ENCODE measurements around the gene RBM20. TPM values are rescaled to one million over a fixed set of nuclear protein-coding genes. Genes with fewer than 3 reads are reported as not detected.

Gene RBM20
- total and polyA plus RNA-seq, 2 experiments from 2014 or later: not detected

DNA sequence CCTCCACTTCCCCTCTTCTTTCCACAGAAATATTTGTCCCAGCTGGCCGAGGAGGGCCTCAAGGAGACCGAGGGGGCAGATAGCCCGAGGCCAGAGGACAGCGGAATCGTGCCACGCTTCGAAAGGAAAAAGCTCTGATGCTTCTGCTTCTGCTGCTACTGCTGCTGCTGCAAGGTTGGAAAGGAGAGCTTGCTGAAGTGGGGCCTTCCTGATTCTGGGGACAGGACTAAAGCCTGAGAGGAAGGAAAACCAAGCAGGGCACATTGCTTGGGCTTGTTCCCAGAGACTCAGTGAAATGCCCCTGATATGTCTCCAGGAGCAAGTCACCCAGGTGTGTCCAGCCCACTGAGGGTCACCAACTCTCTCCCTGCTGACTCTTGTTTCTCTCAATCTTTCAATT lies 191.7 kb downstream of the RBM20 start:
- no peaks in the 10 kb centered on the region for H3K4me1 ChIP-seq (ENCODE audit: insufficient read depth)
- no peak overlapping the region for H2AFZ ChIP-seq
- H4K20me1 ChIP-seq (ENCODE audit: insufficient read depth): no peaks in the 10 kb centered on the region
- H3K9me3 ChIP-seq (ENCODE audit: low read depth): no peaks in the 10 kb centered on the region
- 75 to 77% methylated on average over 7 of the region's 7 CpGs for WGBS, 2 experiments (ENCODE audit: low coverage in 1 of 2, low lambda C conversion rate in 2 of 2, missing lambda C conversion rate in 2 of 2)
- no peaks in the 10 kb centered on the region for H3K9me2 ChIP-seq (ENCODE audit: insufficient read depth)
- no peak for DNase-seq
- H3K9ac ChIP-seq: no peak overlapping the region
- in situ Hi-C loops (cut with MboI): no loop called here
- no peak overlapping the region for H3K4me3 ChIP-seq
- no peak overlapping the region for H3K27ac ChIP-seq
- no peaks in the 10 kb centered on the region for H3K36me3 ChIP-seq (ENCODE audit: low read depth)
- H3F3A ChIP-seq (ENCODE audit: insufficient read depth): no peaks in the 10 kb centered on the region
- H3K79me2 ChIP-seq (ENCODE audit: insufficient read depth): no peaks in the 10 kb centered on the region
- no peaks in the 10 kb centered on the region for H3K27me3 ChIP-seq (replicated peaks; ENCODE audit: insufficient read depth)
- TF ChIP-seq EZH2phosphoT487 (IDR thresholded peaks at IDR 0.05; ENCODE audit: insufficient read depth, low read depth) (no peak), EZH2 (IDR thresholded peaks at IDR 0.05; ENCODE audit: insufficient read depth, poor library complexity, severe bottlenecking) (no peak)
- no peak overlapping the region for H3K4me2 ChIP-seq (ENCODE audit: unreplicated experiment)

DNA sequence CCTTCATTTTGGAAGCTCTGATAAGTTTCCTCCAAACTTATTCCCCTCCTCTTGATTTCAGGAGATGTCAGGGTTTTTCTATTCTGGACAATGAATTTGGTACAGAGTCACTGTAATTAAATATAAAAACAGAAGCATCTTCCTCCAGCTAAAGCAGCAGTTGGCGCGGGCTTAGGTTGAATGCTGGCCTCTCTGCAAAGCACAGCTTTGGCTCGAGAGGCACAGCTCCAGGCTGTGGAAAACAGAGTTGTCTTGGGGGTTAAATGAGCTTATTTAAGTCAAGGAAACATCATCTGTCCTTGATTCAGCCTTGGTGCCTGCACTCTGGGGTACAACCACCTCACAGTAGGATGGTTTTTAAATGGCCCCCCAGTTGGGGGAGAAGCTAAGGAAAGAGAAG lies 192.6 kb downstream of the RBM20 start:
- Histone ChIP-seq H3F3A (ENCODE audit: insufficient read depth) (no peaks in the 10 kb centered on the region), H3K9me2 (ENCODE audit: insufficient read depth) (no peaks in the 10 kb centered on the region), H3K4me3 (no peak overlapping the region), H3K36me3 (ENCODE audit: low read depth) (no peaks in the 10 kb centered on the region), H3K79me2 (ENCODE audit: insufficient read depth) (no peaks in the 10 kb centered on the region), H2AFZ (no peak overlapping the region), H3K27ac (no peak overlapping the region), H3K4me2 (ENCODE audit: unreplicated experiment) (no peak overlapping the region), H3K9ac (no peak overlapping the region), H3K27me3 (replicated peaks; ENCODE audit: insufficient read depth) (no peaks in the 10 kb centered on the region), H3K9me3 (ENCODE audit: low read depth) (no peaks in the 10 kb centered on the region), H4K20me1 (ENCODE audit: insufficient read depth) (no peaks in the 10 kb centered on the region), H3K4me1 (ENCODE audit: insufficient read depth) (no peaks in the 10 kb centered on the region)
- in situ Hi-C loops (cut with MboI): no loop called here
- TF ChIP-seq EZH2 (IDR thresholded peaks at IDR 0.05; ENCODE audit: insufficient read depth, poor library complexity, severe bottlenecking) (no peak), EZH2phosphoT487 (IDR thresholded peaks at IDR 0.05; ENCODE audit: insufficient read depth, low read depth) (no peak)
- WGBS, 2 experiments (ENCODE audit: low coverage in 1 of 2, low lambda C conversion rate in 2 of 2, missing lambda C conversion rate in 2 of 2): 72 to 83% methylated on average over 3 of the region's 3 CpGs
- no peak for DNase-seq

DNA sequence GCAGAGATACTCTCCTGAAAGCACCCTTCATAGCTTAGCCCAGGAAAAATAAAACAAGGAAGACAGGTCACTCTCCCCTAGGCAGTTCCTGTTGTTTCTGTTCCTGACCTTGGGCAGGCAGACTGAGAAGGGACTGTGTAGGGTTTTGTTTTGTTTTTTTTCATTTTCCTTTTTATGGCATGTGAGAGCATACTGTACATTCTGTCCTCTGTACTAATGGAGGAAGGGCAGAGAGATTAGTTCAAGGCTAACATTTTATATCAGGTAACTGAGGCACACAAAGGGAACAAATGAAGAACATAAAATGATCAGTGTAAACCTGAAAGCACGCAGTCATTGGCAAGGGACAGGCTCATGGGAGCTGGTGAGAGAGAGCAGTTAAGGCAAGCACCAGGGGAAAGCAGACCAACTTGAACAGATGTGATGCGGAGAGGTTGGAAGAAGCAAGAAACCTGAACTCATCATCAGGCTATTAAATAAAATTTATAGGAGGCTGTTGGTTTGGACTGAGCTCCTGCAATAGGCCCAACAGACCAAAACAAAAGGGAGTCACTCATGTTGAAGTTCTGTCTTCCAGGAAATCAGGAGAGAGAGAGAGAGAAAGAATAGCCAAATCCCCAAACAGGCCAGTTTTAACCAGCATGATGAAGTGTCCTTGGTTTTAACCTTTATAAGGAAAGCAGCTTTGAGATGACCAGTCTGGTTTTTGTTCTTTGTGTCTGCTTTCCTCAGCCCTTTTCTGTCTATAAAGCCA lies 193.5 kb downstream of the RBM20 start:
- Histone ChIP-seq H3K9me3 (ENCODE audit: low read depth) (no peaks in the 10 kb centered on the region), H3K9me2 (ENCODE audit: insufficient read depth) (no peaks in the 10 kb centered on the region), H3K27ac (no peak overlapping the region), H2AFZ (no peak overlapping the region), H3K4me1 (ENCODE audit: insufficient read depth) (no peaks in the 10 kb centered on the region), H3F3A (ENCODE audit: insufficient read depth) (no peaks in the 10 kb centered on the region), H3K36me3 (ENCODE audit: low read depth) (no peaks in the 10 kb centered on the region), H3K9ac (no peak overlapping the region), H3K4me2 (ENCODE audit: unreplicated experiment) (no peak overlapping the region), H3K4me3 (no peak overlapping the region), H3K27me3 (replicated peaks; ENCODE audit: insufficient read depth) (no peaks in the 10 kb centered on the region), H3K79me2 (ENCODE audit: insufficient read depth) (no peaks in the 10 kb centered on the region), H4K20me1 (ENCODE audit: insufficient read depth) (no peaks in the 10 kb centered on the region)
- 69 to 74% methylated on average over 2 of the region's 2 CpGs for WGBS, 2 experiments (ENCODE audit: low coverage in 1 of 2, low lambda C conversion rate in 2 of 2, missing lambda C conversion rate in 2 of 2)
- TF ChIP-seq EZH2 (IDR thresholded peaks at IDR 0.05; ENCODE audit: insufficient read depth, poor library complexity, severe bottlenecking) (no peak), EZH2phosphoT487 (IDR thresholded peaks at IDR 0.05; ENCODE audit: insufficient read depth, low read depth) (no peak)
- DNase-seq: no peak
- in situ Hi-C loops (cut with MboI): no loop called here

DNA sequence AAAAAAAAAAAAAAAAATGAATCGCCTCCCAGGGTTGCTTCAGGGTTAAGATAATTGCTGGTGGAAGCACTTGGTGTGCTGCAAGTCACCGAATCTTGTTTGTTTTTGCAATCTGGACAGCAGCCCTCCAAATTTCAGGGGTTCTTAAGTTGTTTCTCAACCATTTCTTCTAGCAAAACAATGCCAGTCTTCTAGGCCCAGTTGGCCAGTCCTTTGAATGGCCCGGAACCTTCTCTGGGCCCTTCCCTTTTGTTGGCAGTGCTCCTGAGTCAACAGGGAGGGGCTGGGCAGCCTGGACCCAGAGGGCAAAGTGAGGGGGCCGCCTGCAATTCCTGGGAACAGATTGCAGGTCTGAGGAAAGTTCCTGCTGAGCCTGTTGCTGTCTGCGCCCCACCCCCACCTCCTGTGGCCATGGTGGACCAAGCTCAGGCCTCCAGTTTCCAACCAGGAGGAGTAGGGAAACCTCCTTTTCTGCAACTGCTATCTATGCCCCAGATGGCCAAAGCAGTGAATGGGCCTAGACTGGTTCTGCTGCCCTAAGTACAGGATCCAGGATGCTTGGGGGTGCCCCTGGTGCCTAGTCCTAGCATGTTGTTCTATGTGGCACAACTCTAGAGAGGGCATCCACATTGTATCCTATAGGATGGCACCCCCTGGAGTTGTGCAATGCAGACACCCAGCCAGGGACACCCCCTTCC lies 196.2 kb downstream of the RBM20 start:
- H4K20me1 ChIP-seq (ENCODE audit: insufficient read depth): no peaks in the 10 kb centered on the region
- H3K4me2 ChIP-seq (ENCODE audit: unreplicated experiment): no peak overlapping the region
- no peak overlapping the region for H2AFZ ChIP-seq
- in situ Hi-C loops (cut with MboI): no loop called here
- H3K79me2 ChIP-seq (ENCODE audit: insufficient read depth): no peaks in the 10 kb centered on the region
- no peak overlapping the region for H3K4me3 ChIP-seq
- DNase-seq: no peak
- TF ChIP-seq EZH2phosphoT487 (IDR thresholded peaks at IDR 0.05; ENCODE audit: insufficient read depth, low read depth) (no peak), EZH2 (IDR thresholded peaks at IDR 0.05; ENCODE audit: insufficient read depth, poor library complexity, severe bottlenecking) (no peak)
- no peak overlapping the region for H3K27ac ChIP-seq
- no peaks in the 10 kb centered on the region for H3F3A ChIP-seq (ENCODE audit: insufficient read depth)
- no peaks in the 10 kb centered on the region for H3K9me3 ChIP-seq (ENCODE audit: low read depth)
- no peaks in the 10 kb centered on the region for H3K36me3 ChIP-seq (ENCODE audit: low read depth)
- no peak overlapping the region for H3K9ac ChIP-seq
- no peaks in the 10 kb centered on the region for H3K9me2 ChIP-seq (ENCODE audit: insufficient read depth)
- 46 to 51% methylated on average over 4 to 5 of the region's 5 CpGs for WGBS, 2 experiments (ENCODE audit: low coverage in 1 of 2, low lambda C conversion rate in 2 of 2, missing lambda C conversion rate in 2 of 2)
- H3K4me1 ChIP-seq (ENCODE audit: insufficient read depth): no peaks in the 10 kb centered on the region
- H3K27me3 ChIP-seq (replicated peaks; ENCODE audit: insufficient read depth): no peaks in the 10 kb centered on the region
